ENCODE measurements around the gene PTGDS. TPM values are rescaled to one million over a fixed set of nuclear protein-coding genes. Genes with fewer than 3 reads are reported as not detected.

PTGDS gene
- total and polyA plus RNA-seq, 10 donors: 134 to 1,396 (median 412) TPM

DNA sequence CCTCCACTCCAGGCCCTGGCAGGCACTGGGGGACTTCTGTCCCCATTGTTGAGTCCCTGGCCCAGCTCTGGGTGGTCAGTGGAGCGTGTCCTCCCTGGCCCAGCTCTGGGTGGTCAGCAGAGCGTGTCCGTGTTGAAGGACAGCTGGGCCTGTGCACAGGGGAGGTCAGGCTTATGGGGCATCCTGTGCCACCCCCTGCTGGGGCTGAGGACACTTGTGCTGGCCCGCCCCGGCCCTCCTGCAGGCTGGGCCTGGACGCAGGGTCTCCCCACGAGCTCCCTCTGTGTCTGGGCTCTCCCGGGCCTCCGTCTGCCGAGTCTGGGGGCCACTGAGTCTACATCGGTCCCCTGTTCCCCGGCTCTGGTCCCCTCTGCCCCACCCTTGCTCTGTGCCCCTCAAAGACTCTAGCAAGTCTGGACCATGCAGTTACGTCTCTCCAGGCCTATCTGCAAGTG is 30.5 kb downstream of the PTGDS start:
- H3K9me3 ChIP-seq: no peaks in the 10 kb centered on the region
- WGBS, 5 donors: 84 to 94% (median 87%) methylated on average over 2 to 13 of the region's 13 CpGs
- peaks cover 0 to 20% (median 4%) of the 10 kb centered on the region in 6 donors for H3K4me1 ChIP-seq
- no peak for DNase-seq
- intact Hi-C loops (cut with DNase I; ENCODE audit: low total_unique reads): no loop called here
- no peak overlapping the region for H3K27ac ChIP-seq
- H3K27me3 ChIP-seq (replicated peaks in 1 of 7): no peaks in the 10 kb centered on the region
- TF ChIP-seq POLR2AphosphoS5 (IDR thresholded peaks at IDR 0.05): no peak
- no peak for TF ChIP-seq POLR2A (IDR thresholded peaks at IDR 0.05)
- TF ChIP-seq, protein P1, sequence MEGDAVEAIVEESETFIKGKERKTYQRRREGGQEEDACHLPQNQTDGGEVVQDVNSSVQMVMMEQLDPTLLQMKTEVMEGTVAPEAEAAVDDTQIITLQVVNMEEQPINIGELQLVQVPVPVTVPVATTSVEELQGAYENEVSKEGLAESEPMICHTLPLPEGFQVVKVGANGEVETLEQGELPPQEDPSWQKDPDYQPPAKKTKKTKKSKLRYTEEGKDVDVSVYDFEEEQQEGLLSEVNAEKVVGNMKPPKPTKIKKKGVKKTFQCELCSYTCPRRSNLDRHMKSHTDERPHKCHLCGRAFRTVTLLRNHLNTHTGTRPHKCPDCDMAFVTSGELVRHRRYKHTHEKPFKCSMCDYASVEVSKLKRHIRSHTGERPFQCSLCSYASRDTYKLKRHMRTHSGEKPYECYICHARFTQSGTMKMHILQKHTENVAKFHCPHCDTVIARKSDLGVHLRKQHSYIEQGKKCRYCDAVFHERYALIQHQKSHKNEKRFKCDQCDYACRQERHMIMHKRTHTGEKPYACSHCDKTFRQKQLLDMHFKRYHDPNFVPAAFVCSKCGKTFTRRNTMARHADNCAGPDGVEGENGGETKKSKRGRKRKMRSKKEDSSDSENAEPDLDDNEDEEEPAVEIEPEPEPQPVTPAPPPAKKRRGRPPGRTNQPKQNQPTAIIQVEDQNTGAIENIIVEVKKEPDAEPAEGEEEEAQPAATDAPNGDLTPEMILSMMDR (IDR thresholded peaks at IDR 0.05 in 8 of 11, conservative IDR thresholded peaks at IDR 0.05 in 3 of 11): no peak
- H3K36me3 ChIP-seq: peaks cover 0 to 57% (median 32%) of the 10 kb centered on the region in 6 donors
- H3K4me3 ChIP-seq: no peak overlapping the region

DNA sequence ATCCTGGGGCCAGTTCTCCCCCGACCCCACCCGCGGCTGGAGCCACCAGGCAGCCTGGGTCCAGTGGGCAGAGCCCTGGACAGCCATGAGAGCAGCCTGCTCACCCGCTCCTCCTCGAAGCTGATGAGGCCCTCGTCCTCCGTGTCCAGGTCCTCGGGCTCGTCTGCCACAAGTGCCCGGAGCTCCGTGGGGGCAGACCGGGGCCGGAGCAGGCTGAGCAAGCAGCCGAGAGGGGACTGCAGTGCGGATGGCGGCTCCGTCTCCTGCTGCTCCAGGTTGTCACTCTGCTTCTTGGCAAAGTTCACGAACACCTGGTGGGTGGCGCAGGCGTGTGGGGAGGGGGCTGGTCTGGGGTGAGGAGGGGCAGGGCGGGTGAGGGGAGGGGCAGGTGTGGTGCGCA is 31.0 kb downstream of the PTGDS start:
- no peaks in the 10 kb centered on the region for H3K9me3 ChIP-seq
- 68 to 86% (median 80%) methylated on average over 7 to 22 of the region's 22 CpGs for WGBS, 5 donors
- H3K36me3 ChIP-seq: peaks cover 0 to 62% (median 35%) of the 10 kb centered on the region in 6 donors
- no peak overlapping the region for H3K27ac ChIP-seq
- DNase-seq: no peak
- peaks cover 0 to 20% (median 4%) of the 10 kb centered on the region in 6 donors for H3K4me1 ChIP-seq
- no peak overlapping the region for H3K4me3 ChIP-seq
- intact Hi-C loops (cut with DNase I; ENCODE audit: low total_unique reads): no loop called here
- H3K27me3 ChIP-seq (replicated peaks in 1 of 7): no peaks in the 10 kb centered on the region
- TF ChIP-seq POLR2A (IDR thresholded peaks at IDR 0.05) (no peak), POLR2AphosphoS5 (IDR thresholded peaks at IDR 0.05) (no peak)
- TF ChIP-seq, protein P1 (IDR thresholded peaks at IDR 0.05 in 8 of 11, conservative IDR thresholded peaks at IDR 0.05 in 3 of 11): no peak

DNA sequence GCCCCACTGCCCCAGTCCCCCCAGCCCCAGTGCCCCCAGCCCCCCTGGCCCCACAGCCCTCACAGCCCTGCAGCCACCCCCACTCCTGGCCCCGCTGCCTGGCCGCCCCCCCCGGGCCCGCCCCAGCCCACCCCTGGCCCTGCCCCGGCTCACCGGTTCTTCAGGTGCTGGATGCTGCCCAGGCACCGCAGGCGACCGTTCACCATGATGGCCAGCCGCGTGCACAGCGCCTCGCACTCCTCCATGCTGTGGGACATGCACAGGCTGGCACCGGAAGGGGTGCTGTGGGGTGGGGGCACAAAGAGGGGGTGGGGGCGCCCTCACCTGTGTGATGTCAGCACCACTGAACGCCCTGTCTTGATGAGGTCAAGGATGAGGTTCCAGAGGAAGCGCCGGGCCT is 31.9 kb downstream of the PTGDS start:
- Histone ChIP-seq H3K4me3 (no peak overlapping the region), H3K27me3 (replicated peaks in 1 of 7) (no peaks in the 10 kb centered on the region), H3K27ac (no peak overlapping the region), H3K4me1 (peaks cover 0 to 20% (median 4%) of the 10 kb centered on the region in 6 donors), H3K36me3 (peaks cover 0 to 71% (median 43%) of the 10 kb centered on the region in 6 donors), H3K9me3 (no peaks in the 10 kb centered on the region)
- TF ChIP-seq, protein P1 (IDR thresholded peaks at IDR 0.05 in 8 of 11, conservative IDR thresholded peaks at IDR 0.05 in 3 of 11): no peak
- TF ChIP-seq POLR2A (IDR thresholded peaks at IDR 0.05) (no peak), POLR2AphosphoS5 (IDR thresholded peaks at IDR 0.05) (no peak)
- no peak for DNase-seq
- intact Hi-C loops (cut with DNase I; ENCODE audit: low total_unique reads): no loop called here
- 60 to 96% (median 93%) methylated on average over 1 to 18 of the region's 18 CpGs; no CpG with 5 or more reads in 1 of the 5 donors for WGBS, 5 donors

DNA sequence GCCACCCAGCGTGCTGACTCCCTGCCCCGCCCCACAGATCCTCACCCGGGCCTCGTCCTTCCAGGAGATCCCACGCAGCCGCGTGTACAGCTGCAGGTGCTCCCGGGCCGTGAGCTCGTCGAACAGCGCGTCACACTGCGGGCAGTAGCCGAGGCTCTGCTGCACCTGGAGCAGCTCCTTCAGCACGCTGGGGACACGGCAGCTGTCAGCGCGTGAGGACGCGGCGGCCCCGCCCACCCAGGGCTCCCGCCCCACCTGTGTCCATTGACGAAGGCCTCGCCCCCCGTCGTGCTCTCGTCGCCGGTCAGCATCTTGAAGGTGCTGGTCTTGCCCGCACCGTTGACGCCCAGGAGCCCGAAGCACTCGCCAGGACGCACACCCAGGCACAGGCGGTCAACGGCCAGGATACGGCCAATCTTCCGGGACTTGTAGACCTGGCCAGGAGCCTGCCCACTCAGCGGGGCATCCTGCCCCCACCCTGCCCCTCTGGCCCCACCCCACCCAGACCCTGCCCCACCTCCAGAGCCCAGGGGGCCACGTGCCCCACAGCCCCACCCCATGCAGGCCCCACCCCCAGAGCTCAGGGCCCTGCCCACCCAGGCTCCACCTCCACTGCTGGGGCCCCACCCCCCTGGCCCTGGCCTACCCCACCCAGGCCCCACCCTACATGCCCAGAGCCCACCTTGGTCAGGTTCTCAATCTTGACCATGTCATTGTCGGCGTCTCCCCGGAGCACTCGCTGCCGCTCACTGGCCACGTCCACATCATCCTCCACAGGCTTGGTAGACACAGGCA is 32.8 kb downstream of the PTGDS start:
- no peak overlapping the region for H3K27ac ChIP-seq
- no peaks in the 10 kb centered on the region for H3K27me3 ChIP-seq (replicated peaks in 1 of 7)
- no peak for DNase-seq
- H3K36me3 ChIP-seq: peaks cover 0 to 80% (median 52%) of the 10 kb centered on the region in 6 donors
- H3K4me3 ChIP-seq: no peak overlapping the region
- H3K9me3 ChIP-seq: no peaks in the 10 kb centered on the region
- intact Hi-C loops (cut with DNase I; ENCODE audit: low total_unique reads): no loop called here
- H3K4me1 ChIP-seq: peaks cover 0 to 18% (median 4%) of the 10 kb centered on the region in 6 donors
- no peak for TF ChIP-seq POLR2AphosphoS5 (IDR thresholded peaks at IDR 0.05)
- TF ChIP-seq POLR2A (IDR thresholded peaks at IDR 0.05): no peak
- TF ChIP-seq, protein P1 (IDR thresholded peaks at IDR 0.05 in 8 of 11, conservative IDR thresholded peaks at IDR 0.05 in 3 of 11): no peak
- 90 to 96% (median 95%) methylated on average over 13 to 49 of the region's 49 CpGs for WGBS, 5 donors
